GM19468 (cell line): ENCODE data around the gene PNPLA5.

Experiments
- ATAC-seq: cut with Tn5 transposase; IDR thresholded peaks from one replicate; pipeline ENCODE4 v1.9.1; 2021; ENCODE audit warnings: mild to moderate bottlenecking, moderate library complexity, moderate number of reproducible peaks; ENCODE audit not compliant: unreplicated experiment; ENCODE audit errors: extremely low read depth

PNPLA5 gene

DNA sequence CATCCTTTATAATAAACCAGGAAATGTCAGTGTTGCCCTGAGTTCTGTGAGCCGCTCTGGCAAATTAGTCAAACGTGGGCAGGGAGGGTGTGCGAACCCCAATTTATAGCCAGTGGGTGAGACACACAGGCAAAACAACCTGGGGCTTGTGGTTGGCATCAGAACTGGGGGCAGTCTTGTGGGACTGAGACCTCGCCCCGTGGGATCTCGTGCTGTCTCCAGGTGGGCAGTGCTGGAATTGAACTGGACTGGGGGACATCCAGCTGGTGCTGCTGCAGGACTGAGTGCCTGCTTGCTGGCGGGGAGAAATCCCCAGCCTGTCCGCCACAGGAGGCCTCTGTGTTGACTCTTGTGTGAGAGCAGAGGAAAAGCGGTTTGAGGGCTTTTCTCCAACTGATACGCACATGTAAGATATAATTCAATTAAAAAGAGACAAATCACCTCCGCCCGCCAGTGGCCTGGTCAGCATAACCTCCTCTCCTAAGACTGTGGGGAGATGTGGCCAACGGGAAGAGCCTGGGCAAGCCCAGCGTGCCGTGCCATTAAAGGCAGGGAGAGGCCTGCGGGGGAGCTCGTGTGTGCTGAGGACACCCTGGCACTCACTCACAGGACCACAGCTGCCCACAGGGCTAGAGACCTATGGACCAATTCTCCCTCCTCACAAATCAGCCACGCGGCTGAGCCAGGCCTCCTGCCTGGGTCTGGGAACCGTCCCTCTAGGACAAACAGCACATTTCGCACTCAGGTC, 47.9 kb downstream of the PNPLA5 start:
- no peak for ATAC-seq

DNA sequence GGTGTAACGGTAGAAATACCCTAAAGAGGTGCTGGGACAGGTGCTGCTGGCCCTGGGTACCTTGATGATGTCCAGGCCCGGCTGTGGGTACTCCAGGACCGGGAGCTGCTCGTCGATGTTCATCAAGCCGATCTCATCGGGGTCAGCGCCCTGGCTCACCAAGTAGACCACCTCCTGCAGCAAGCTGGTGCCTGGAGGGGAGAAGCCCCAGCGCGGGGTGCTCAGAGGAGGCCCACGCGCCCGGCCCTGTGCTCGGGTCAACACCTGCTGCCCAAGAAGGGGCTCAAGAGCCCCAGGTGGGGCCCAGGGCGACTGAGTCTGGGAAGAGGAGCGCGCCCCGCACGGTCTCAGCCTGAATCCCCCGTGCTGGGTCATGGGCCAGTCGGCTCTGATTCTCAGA, 50.1 kb downstream of the PNPLA5 start:
- ATAC-seq, result no peak

DNA sequence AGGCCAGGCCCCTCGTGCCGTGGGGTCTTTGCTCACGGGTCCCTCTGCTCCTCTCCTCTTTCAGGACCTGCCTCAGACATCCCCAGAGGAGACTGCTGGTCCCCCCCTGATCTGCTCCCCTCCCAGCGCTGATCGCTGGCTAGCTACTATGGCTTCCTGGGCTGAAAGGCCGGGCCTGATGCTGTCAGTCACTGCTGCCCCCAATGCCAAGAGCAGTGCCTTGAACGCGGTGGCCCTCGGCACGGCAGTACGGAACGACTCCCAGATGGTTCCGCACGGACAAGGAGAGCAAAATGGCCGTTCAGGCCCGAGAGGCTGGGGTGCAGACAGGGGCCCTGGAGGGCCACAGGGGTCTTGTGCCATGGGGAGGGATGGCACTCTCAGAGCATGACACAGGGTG, 51.0 kb downstream of the PNPLA5 start:
- no peak for ATAC-seq

DNA sequence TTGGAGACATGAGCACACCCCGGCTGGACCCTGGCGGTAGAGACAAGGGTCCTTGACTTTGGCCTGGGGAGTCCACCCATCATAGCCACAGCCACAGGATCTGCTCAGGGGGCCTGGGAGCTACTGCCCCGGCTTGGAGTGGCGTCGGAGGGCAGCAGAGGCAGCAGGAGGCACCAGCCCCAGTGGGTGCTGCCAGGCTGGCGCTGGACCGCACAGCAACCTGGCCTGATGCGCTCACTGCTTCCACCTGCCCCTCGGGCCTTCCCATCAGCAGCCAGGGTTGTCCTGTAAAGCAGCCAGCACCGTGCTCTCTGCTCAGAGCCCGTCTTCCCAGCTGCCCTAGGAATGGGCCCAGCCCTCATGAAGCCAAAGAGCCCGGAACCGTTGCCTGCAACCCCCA, 51.4 kb downstream of the PNPLA5 start:
- no peak for ATAC-seq

DNA sequence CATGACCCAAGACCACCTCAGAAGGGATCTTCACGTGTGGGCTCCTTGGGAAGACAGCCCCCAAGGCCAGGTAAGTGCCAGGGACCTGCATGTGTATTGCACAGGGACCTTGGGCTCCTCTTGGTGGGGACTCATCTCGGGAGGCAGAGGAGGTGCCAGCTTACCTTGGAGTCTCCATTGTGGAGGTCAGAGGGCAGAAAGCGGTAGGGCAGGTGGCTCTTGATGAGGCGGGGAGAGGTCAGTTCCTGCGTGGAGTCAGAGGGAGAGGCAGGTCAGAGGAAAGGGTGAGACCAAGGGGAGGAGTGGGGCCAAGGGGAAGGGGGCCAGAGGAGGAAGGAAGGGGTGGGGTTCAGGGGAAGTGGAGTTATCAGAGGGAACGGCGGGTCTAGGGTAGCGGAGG, 52.0 kb downstream of the PNPLA5 start:
- ATAC-seq, result no peak

DNA sequence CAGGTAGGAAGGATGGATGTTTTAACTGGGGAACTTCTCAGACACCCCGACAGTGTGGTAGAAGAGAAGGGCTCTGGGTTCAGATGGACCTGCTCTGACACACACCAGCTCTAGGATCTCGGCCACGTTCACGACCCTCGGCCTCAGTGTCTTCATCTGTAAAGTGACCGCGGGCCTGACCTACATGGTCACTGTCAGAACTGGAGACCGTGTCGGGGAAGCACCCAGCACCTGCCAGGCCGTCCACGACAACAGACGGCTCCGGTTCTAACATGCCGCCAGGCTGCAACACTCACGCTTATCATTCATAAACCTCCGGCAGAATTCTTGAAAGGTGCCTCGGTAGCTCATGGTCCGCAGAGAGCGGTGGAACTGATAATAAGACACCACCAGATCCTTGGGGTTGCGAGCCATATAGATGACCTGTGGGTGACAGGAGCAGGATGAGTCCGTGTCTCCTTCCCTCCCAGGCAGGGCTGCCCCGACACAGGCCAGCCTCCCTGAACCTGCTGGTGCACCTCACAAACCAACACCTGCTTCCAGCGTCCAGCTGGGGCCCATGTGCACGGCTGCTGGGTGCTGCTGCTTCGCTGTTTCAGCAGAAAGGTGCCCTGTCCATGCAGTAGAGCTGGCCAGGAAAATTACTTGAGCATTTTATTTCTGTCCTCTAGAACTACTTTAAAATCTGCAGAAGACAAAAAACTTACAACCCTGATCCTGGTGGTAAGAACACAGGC, 53.1 kb downstream of the PNPLA5 start:
- no peak for ATAC-seq

DNA sequence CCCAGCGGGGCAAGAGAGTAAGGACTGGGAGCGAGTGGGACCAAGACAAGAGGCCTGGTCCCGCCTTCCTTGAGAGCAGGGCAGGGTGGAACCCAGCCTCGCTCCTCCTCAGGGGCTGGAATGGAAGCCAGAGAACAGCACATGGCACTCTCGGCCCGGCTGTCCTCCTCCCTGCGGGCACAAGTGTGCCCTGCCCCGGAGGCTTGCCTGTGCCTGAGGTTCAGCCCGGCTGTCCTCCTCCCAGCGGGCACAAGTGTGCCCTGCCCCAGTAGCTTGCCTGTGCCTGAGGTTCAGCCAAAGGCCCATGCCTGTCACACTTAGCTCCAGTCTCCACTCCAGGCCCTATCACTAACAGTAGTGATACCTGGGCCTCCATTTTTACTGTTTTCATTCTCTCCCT, 53.7 kb downstream of the PNPLA5 start:
- ATAC-seq, result no peak

DNA sequence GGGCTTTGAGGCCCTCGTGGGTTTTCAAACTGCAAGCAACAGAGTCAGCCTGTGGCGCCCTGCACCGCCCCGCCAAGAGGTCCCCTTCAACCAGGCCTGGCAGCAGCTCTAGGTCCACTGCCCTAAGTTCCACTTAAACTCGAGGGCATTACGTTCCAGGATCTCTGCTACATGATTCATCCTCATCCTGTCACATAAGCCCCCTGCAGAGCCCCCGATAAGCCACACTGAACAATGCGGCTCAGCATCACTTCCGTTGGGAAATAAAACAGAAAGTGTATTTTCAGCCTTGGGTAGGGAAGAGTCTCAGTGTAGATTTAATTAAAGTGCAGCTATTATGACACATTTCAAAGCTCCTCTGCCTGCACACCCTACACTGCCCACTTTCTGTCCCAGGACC, 54.1 kb downstream of the PNPLA5 start:
- no peak for ATAC-seq

DNA sequence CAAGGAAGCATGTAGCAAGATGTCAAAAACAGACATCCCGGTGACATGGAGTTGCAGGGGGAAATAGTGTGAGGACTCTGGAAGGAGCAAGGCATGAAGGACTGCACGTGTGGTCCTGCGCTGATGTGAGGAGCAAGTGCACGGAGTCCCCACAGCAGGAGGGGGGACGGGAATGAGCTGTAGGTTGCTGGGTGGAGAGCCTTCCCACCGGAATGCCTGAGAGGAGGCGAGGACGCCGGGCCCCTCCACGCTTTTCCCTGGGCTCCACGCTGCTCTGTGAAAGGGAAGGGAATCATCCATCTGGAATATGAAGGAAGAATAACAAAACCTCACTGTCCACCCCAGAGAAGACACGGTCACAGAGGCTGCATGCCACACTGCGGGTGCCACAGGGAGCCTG, 56.1 kb downstream of the PNPLA5 start:
- no peak for ATAC-seq

DNA sequence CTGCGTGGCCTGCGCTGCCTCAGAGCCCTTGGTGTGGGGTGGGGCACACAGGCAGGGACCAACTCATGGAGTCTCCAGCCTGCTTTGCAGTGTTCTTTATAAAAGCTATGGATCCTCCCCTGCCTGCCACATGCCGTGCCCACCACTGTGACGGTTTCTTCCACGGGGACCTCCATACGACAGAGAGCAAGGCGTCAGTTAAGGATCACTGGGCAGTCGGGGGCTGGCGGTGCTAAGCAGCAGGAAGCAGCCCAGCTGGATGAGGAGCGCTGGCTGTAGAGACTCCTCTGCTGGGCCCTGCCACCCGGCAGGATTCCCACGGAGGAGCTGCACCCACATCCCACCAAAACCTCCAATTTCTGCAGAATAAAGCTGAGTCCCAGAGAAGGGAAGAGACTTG, 56.6 kb downstream of the PNPLA5 start:
- no peak for ATAC-seq

DNA sequence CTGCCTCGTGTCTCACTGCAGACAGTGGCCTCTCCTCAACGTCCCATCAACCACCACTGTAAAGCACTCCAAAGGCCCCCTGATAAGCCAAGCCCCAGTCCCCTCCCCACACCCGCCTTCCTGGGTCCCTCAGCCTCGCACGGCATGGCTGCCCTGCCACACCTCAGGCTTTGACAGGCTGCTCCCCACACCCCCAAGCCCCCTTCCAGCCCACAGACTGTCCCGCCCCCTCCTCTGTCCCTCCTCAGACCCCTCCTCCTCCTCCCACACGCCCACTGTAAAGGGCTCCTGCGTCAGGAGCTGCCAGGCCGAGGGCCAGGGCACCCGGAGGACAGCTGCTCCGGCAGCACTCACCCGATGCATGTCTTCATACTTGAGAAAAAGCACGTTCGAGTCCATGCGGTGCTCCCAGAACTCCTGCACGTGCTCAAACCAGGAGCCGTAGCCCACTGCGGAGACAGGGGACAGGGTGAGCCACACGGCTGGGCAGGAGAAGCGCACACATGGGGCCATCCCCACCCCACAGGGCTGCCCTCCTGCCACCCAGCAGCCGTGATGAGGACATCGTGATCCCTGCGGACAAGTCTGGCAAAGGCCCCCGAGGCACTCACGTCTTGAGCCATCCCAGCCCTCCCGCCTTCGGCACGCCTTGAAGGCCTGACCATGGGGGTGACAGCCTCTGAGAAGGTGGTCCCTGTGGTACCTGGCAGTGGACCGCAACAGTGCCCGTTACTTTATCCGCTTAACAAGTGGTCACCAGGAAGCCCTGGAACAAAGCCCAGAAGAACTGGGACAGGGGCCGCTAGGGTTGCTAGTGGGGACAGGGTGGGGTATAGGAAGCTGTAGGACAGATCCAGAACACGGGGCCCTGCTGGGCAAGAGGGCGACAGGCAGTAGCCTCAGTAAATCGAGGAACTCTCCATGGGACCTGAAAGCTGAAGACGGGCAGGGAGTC, 58.2 kb downstream of the PNPLA5 start:
- no peak for ATAC-seq

DNA sequence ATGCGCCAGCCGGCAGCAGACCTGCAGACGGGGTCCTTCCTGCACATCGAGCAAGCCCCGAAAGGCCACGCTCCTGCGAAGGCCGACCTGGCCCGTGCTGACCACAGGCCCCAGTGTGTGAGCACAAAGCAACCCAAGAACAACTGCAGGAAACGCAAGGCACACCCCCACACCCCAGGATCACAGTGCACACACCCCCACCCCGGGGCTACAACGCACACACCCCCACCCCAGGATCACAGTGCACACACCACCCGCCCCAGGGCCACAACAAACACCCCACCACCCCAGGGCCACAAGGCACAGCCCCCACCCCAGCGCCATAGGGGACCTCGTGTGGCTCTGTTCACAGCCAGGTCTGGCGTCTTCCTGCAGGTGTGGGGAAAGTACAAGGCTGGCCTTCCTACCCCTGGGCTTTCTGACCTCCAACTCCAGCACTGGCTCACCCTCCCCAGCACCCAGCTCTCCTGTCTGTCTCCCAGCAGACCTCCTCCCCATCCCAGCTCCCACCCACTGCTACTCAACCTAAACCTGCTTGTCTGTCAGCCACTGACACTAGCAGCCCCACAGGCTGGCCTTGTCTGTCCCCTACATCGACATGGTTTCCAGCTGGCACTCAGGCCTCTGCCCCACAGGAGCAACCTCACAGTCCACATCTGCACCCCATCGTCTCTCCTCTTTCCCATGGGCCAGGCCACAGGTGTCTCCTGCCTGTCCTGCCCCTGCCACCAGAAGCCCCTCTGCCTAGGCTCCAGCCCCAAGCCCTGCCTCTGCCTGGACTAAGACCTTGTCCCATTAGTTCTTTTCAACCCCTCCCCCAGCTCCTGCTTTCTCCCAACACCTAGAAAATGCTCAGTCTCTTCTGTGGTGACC, 59.2 kb downstream of the PNPLA5 start:
- ATAC-seq, result no peak

DNA sequence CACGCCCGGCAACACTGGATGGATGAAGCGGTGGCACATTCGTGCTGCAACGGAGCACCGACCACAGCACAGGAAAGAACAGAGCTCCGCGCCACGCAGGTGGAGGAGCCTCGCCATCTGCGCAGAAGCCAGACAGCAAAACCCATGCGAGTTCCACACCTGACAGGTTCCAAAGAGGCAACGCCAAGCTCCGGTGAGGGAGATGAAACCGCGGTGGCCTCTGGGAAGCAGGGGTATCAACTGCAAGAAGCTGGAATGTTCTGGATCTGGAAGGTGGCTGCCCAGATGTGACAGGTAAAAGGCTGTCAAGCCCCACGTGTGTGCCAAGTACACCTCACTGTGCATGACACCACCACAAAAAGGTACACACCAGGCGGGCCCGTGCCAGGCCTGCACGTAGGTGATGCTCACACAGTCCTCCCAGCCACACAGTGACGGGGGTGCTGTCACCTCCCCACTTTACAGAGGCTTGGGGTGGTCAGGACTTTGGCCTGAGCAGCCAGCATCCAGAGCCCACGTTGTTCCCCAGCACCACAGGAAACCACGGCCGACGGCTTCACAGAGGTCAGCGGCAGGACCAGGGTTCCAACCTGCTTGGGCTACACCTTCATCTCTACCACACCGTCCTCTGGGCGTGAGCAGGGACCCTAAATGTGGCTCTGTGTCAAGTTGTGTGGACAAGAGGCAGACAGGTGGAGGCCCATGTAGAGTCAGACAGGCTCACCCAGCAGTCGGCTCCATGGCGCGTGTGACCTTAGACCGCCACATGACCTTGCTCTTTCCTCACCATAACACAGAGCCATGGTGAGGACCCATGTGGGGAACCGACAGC, 60.0 kb downstream of the PNPLA5 start:
- no peak for ATAC-seq

DNA sequence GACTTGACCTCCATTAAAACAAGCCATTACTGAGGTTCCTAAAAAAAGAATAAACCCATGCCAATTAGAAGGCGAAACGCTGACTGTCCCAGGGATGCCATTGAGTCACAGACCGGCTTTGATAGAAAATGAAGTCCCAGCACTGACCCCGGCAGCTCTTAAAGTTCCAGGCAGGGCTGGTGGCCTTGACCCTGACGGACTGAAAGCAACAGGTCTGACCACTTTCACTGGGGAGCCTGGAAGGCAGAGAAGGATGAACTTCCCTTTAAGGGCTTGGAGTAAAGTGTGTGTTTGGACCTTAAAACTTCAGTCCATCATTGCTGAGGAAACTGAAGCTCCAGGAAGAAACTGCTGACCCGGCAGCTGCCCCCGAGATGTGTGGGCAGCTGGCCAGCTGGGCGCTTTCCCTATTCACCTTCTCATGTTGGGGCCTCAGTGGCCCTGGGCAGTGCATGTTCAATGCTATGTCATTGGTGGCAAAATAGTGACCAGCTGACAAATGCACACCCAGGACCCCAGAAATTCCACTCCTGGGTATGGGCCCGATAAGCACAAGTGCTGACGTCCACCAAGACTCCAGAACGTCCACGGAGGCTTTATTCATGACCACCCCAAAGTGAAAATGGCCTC, 60.8 kb downstream of the PNPLA5 start:
- no peak for ATAC-seq

DNA sequence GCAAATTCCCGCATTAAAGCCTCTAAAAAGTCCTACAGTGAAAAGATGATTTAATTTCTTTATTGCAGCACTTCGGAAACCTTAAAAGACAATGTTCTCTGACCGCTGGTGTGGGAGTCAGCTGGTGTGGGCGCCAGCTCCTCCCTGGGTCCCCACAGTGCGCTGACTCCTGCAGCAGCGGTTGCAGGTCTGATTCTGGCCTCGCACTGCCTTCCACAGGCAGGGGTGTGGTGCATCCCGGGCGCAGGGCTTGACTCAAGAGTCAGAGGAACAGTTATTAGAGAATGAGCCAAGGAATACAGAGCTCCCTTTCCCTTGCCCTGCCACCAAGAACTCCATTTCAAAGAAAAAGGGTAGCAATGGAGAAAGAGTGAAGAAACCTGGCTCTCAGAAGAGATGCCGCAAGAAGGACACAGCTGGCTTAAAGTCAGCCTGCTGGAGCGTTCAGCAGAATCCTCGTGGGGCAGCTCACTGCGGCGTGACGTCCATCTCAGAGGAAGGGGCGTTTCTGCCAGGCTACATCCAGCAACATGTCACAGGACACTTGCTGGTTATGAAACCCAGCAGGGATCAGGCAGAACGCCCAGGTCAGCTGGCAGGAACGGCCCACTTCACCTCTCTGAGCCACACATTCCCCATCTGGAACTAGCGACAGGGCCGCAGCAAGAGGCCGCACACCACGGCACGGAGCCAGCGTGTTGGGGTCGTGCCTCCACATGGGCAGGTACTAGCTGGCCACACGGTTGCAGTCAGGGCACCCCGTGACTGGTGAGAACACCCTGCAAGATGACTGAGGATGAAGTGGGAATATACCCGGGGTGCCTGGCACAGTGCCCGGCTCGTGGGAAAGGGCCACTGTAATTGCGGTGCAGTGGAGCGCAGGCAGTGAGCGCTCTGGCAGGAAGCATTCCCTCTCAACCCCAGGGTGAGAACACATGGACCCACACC, 61.6 kb downstream of the PNPLA5 start:
- ATAC-seq, result no peak
